Cerebellar nuclear complex (tissue), 1 donor: ENCODE data around the gene ZBTB1.
"Not testable (repeated sequence)": the region's sequence is repeated elsewhere in the genome, so short reads cannot be mapped to it uniquely, and the experiment has no call there.

Source experiments
- DNase-seq, 2 experiments: peaks; one replicate each; lab custom pipeline; 2025; lab: John Stamatoyannopoulos, UW

ZBTB1 gene

GRCh38 chr14:64531567-64531966, 27.0 kb downstream of the ZBTB1 start:
- no peak for DNase-seq

DNA sequence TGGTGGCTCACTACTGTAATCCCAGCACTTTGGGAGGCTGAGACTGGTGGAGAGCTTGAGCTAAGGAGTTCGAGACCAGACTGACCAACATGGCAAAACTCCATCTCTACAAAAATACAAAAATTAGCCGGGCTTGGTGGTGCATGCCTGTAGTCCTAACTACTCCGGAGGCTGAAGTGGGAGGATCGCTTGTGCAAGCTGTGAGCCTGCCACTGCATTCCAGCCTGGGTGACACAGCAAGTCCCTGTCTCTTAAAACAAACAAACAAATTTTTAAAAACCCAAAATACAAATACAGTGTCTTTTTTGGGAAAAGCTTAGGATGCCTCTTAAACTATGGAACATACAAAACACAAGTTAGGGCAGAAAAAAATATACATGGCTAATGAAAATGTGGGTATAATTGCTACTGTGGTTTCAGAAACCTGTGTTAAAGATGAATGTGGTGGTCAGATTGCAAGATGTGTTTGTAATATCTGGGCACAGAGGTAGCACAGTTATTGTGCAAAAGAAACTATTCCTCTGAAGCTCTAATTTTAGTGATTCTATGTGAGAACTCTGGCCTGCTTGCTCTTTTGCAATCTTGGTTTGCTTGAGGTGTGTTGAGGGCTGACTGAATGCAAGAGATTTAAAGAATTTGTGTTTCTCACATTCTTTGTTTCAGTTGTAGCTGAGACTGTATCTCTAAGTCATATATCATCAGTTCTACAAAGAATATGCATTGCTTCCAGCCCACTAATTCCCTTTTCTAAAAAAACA, 32.1 kb downstream of the ZBTB1 start:
- no peak for DNase-seq

GRCh38 chr14:64540208-64541202, 35.9 kb downstream of the ZBTB1 start, which contains the start of gene HSPA2:
TSS of gene HSPA2 (plus strand) at chr14:64540741. CDS start at chr14:64540850, 109 bp downstream.
- peak; percentile 57 to 84 for DNase-seq

- no peak for DNase-seq
Measured at GRCh38 chr14:64541261-64541971, 36.8 kb downstream of the ZBTB1 start.

DNA sequence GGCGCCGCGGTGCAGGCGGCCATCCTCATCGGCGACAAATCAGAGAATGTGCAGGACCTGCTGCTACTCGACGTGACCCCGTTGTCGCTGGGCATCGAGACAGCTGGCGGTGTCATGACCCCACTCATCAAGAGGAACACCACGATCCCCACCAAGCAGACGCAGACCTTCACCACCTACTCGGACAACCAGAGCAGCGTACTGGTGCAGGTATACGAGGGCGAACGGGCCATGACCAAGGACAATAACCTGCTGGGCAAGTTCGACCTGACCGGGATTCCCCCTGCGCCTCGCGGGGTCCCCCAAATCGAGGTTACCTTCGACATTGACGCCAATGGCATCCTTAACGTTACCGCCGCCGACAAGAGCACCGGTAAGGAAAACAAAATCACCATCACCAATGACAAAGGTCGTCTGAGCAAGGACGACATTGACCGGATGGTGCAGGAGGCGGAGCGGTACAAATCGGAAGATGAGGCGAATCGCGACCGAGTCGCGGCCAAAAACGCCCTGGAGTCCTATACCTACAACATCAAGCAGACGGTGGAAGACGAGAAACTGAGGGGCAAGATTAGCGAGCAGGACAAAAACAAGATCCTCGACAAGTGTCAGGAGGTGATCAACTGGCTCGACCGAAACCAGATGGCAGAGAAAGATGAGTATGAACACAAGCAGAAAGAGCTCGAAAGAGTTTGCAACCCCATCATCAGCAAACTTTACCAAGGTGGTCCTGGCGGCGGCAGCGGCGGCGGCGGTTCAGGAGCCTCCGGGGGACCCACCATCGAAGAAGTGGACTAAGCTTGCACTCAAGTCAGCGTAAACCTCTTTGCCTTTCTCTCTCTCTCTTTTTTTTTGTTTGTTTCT, 37.6 kb downstream of the ZBTB1 start:
- no peak for DNase-seq

- no peak for DNase-seq
Measured at GRCh38 chr14:64542836-64543201, 38.2 kb downstream of the ZBTB1 start.

DNA sequence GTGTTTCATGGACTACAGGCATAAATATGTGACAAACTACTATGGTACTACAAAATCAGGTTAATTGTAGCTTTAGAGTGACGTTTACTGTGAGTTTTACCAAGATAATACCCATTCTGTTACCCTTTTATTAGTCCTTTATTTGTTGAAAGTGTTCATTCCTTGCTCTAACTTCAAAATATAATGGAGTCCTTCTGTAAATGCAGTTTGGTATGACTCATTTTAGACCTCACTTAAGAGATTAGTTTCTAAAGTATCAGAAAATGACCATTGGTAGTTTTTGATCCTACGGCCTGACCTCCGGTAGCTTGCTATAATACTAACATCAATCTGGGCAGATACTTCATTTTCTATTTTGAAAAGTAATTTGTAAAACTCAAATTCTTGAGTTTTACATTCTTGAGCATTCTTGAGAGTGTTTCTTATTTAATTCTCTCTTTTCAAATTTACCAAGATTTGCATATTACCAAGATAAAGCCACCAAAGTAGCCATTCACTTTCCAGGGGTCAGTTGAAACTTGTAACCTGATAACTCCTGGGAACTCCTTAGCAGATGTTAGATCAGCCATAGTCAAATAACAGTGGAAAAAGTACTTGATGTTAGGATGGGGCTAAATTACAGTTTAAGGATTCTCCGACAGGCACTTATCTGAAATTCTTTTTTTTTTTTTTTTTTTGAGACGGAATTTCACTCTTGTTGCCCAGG, 40.2 kb downstream of the ZBTB1 start:
- no peak for DNase-seq

- DNase-seq: no peak
Measured at GRCh38 chr14:64549016-64549415, 44.4 kb downstream of the ZBTB1 start.

- DNase-seq: no peak
Measured at GRCh38 chr14:64549791-64550620, 45.4 kb downstream of the ZBTB1 start, which contains the start of gene PPP1R36. TSS of gene PPP1R36 (plus strand) at chr14:64549961. CDS start at chr14:64549998, 37 bp downstream.

DNA sequence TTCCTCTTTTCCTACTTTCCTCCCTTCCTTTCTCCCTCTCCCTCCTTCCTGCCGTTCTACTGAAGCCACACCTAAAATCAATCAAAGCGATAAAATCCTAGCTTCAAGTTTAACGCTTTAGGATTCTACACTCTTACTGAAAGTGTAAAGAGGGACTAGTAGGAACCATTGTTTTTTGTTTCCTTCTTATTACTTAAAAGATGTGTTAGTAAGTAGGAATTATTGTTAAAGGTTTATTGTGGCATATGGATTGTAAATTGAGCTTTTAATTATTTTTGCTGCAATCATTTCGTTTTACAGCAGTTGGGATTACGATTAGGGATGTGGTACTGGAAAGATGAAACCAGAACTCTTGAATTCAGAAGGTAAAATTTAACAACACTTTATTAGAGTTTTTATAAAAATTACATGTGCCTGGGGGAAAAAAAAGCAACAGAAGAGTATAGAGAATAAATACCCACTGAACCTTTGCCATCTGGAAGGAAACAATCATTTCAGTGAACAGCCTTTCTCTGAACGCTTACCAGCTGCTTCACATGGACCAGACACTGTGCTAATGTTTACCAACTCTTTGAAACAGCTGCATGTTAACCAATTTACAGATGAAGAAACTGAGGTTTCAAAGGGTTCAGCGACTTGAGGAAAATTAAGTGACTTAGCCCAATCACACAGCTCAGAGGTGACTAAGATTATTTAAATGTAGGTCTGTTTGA, 46.2 kb downstream of the ZBTB1 start:
- DNase-seq: no peak

DNA sequence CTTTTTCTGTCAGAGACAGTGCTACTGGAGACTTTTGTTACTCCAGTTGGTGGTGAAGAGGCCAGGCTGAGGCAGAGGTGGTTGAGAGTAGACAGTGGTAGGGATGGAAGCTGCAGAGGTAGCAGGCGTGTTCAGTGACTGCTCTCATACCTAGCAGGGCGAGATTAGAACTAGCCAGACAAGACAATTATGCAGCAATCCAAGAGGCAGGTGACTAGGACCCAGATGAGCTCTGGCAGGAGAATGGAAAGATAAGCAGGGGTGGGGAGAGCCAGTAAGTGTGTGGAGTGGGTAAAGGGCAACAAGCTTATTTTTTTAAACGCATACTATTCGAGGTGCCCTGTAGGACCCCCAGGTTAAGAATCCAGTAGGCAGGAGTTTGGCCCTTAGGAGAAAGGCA, 50.0 kb downstream of the ZBTB1 start:
- no peak for DNase-seq

DNA sequence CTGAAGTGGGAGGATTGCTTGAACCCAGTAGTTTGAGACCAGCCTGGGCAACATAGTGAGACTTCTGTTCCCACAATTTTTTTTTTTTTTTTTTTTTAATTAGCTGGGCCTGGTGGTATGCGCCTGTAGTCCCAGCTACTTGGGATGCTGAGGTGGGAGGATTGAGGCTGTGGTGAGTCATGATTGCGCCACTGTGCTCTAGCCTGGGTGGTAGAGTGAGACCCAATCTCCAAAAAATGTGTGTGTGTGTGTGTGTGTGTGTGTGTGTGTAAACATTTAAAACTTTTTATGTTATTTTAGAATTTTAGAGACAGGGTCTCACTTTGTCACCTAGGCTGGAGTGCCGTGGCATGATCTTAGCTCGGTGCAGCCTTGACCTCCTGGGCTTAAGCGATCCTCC, 52.0 kb downstream of the ZBTB1 start:
- no peak for DNase-seq

- not testable (repeated sequence) for DNase-seq
Measured at GRCh38 chr14:64558216-64558615, 53.6 kb downstream of the ZBTB1 start.

GRCh38 chr14:64561631-64562030, 57.1 kb downstream of the ZBTB1 start:
- no peak for DNase-seq

DNA sequence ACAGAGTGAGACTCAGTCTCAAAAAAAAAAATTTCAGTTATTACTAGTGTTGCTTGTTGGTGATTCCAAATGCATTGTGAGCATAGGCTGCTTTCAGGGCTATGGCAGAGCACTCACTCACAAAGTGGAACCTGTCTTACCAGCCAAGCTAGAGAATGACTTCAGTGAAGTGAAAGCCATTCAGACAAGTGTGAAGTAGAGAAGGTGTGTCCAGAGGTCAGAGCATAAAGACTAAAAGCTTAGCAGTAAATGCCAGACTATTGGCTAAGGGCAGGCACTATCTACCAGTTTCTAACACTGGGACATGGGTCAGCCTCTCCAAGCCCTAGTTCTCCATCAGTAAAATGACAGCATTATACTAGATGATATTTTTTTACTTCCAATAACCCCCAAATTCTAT, 57.9 kb downstream of the ZBTB1 start:
- DNase-seq: no peak

GRCh38 chr14:64563696-64564095, 59.1 kb downstream of the ZBTB1 start:
- no peak for DNase-seq

DNA sequence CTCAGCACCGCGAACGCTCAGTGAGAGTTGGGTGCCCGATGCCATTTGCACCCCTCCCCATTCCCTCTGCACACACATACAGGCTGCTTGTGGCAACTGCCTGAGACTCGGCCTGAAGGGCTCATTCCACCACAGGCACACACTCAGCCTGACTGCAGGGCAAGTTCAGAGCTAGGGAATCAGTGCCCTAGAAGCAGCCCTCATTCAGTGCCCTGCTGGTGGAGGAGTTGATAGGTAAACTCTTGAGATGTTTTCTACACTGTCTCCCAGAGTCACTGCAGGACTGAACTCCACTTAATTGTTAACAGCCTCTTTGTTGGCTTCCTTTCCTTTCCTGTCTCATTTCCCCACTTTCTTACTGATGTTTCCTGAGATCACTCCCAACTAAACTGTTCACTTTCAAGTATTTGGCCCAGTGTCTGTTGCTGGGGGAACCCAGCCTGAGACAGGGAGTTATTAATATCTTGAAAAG, 62.1 kb downstream of the ZBTB1 start:
- DNase-seq: no peak

- DNase-seq: no peak
Measured at GRCh38 chr14:64569138-64569631, 64.6 kb downstream of the ZBTB1 start.

DNA sequence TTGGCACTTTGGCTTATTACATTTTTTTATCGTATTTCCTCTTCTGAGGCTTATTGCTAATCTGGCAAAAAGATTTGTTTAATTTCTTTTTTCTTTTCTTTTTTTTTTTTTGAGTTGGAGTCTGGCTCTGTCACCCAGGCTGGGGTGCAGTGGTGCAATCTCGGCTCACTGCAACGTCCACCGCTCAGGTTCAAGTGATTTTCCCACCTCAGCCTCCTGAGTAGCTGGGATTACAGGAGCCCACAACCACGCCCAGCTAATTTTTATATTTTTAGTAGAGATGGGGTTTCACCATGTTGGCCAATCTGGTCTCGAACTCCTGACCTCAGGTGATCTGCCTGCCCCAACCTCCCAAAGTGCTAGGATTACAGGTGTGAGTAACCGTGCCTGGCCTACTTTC, 65.1 kb downstream of the ZBTB1 start:
- DNase-seq: not testable (repeated sequence)
